NCI-H2227 (cell line): ENCODE data around the gene RPS19BP1.
A peak's percentile ranks its signal among the peaks of the same experiment; 100 is the strongest.

Experiments
- DNase-seq: peaks from one replicate; lab custom pipeline; 2025; ENCODE audit not compliant: unreplicated experiment; lab: John Stamatoyannopoulos, UW

Gene RPS19BP1

GRCh38 chr22:39490966-39491680 is 41.4 kb downstream of the RPS19BP1 start:
- no peak for DNase-seq

DNA sequence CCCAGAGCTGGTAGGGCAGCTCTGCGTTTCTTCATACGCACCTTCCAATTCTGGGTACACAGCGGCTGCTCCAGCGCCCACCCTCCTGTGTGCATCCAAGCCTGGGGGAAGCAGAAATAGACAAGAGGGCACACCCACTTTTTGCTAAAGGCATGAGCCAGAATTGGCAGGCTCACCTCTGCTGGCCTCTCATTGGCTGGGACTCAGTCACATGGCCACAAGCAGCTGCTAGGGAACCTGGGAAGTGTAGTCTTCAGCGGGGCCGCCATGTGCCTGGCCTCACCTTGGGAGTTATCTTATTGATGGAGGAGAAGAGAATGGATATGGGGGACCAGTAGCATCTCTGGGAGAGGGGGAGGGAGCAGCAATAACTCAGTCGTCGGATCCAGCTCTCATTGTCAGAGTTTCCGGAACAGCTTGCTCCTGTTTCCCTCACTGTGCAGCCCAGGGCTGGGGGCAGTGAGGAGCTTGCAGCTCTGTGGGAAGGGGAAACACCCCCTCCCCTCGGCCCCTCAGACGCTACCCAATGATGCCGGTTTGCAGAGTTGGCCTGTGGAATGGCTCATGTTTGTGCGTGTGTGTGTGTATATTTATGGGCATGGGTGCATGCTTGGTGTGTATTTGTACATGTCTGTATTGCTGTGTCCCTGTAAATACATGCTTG is 42.3 kb downstream of the RPS19BP1 start:
- DNase-seq = peak; percentile 78

- DNase-seq = no peak
Measured at GRCh38 chr22:39489094-39490068, 43.2 kb downstream of the RPS19BP1 start.

- DNase-seq = no peak
Measured at GRCh38 chr22:39488563-39489083, 43.9 kb downstream of the RPS19BP1 start.

DNA sequence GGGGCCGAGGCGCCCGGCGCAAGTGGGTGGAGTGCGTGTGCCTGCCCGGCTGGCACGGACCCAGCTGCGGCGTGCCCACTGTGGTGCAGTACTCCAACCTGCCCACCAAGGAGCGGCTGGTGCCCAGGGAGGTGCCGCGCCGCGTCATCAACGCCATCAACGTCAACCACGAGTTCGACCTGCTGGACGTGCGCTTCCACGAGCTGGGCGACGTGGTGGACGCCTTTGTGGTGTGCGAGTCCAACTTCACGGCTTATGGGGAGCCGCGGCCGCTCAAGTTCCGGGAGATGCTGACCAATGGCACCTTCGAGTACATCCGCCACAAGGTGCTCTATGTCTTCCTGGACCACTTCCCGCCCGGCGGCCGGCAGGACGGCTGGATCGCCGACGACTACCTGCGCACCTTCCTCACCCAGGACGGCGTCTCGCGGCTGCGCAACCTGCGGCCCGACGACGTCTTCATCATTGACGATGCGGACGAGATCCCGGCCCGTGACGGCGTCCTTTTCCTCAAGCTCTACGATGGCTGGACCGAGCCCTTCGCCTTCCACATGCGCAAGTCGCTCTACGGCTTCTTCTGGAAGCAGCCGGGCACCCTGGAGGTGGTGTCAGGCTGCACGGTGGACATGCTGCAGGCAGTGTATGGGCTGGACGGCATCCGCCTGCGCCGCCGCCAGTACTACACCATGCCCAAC is 44.6 kb downstream of the RPS19BP1 start:
- no peak for DNase-seq

- no peak for DNase-seq
Measured at GRCh38 chr22:39486951-39487825, 45.4 kb downstream of the RPS19BP1 start.

DNA sequence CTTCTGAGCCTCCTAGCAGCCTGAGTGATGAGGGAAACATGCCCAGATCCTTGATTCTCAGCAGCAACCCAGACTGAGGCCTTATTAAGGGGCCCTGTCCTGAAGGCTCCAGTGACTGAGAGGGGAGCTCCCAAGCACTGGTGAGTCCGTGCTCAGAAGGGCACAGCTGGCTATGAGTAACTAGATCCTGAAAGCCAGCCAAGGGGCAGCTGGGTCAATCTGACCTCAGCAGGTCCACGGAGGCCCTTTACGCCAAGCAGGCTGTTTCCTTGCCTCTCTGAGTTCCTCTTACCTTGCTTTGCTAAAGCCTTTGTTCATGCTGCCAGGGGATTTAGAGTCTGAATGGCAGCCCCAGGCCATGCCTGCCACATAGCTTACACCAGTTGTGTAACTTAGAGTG is 49.8 kb downstream of the RPS19BP1 start:
- DNase-seq = no peak

DNA sequence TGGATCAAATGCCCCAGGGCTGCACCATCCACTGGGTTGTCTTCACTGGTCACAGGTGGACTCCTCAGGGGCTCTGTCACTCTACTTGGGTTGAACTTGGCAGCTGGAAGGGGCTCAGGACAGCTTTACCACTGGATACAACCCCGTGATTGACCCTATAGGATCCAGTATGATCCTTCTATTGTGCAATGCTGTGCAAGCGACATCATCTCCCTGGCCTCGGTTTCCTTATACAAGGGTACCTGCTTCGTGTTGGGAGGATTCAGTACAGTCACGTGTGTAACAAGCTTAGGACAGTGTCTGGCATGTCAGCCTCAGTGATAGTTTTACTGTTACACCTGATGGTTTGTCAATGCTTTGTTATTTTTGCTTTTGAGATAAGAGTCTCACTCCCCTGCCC is 51.0 kb downstream of the RPS19BP1 start:
- no peak for DNase-seq

DNA sequence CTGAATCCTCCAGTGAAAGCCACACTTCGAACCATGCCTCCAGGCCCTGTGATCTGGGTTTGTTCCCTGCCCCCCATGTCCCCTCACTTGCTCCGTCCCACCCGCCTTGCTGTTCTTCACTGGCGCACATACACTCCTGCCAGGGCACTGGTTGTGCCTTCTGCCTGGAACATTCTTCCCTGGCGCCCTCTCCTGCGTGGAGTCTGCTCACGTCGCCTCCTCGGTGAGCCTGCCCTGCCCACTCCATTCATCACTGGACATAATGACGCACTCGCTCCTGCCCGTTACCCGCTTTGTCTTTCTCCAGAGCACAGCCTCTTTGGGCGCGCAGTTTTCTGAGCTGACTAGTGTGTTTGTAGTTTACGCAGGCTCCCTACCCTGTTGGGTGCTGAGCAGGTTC is 51.5 kb downstream of the RPS19BP1 start:
- no peak for DNase-seq

DNA sequence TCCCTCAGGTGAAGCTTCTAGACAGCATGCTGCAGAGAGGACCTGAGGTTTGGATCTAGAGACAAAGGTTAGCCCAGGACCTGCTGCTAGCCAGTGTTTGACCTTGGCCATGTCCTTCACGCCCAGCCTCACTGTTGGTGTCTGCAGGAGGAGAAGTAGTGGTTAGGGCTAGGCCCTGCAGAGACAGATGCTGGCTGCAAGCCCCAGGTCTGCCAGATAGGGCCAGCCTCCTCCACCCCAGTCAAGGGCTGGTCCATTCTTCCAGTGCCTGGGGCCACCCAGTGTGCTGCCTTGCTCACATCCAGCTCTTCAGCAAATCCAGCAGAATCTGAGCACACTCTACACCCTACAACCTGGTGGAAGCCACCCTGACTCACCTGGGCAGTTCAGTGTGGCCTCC is 52.0 kb downstream of the RPS19BP1 start:
- DNase-seq = no peak

DNA sequence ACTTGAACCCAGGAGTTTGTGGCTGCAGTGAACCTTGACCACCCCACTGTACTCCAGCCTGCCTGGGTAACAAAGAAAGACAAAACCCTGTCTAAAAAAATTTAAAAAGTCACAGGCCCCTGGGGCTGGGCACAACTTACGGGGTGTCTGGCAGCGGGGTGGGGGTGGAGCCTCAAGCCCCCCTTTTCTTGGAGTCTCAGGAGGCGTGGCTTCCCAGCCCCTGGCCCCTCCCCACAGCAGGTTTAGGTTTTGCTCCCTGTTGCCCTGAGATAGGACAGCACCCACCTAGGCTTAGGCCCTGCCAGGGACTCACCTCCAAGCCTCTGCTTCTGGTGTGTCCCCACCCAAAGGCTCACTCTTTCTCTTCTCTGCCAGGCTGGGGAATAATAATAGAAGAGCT is 53.3 kb downstream of the RPS19BP1 start:
- no peak for DNase-seq
